K562 (cell line): ENCODE results near the gene SMAD5. TPM values are rescaled to one million over a fixed set of nuclear protein-coding genes. Genes with fewer than 3 reads are reported as not detected.

Source experiments
- ATAC-seq: fragments of 200-7000 bp; cut with Tn5 transposase; 3 replicates; pipeline ENCODE4 v1.9.1; 2020; ENCODE audit warnings: moderate library complexity
- BruUV-seq: library from RNA; stranded (reverse); fragments of 400-500 nt; replicated peaks from 2 replicates; lab custom pipeline; 2021; lab: Mats Ljungman, UMichigan
- CTCF ChIA-PET: fragments of 300-600 bp; formaldehyde crosslinking; extraction: SDS; loops from one replicate; lab custom pipeline; 2021; ENCODE audit warnings: low intra/inter-chr PET ratio; lab: Yijun Ruan, JAX
- POLR2A ChIA-PET: fragments of 300-600, 350-650 bp; sonication (Branson Sonifier 250); formaldehyde crosslinking; extraction: SDS; loops from one replicate; lab custom pipeline; 2021; ENCODE audit warnings: antibody characterized with exemption, inconsistent platforms; lab: Yijun Ruan, JAX
- DNase-seq, 4 experiments: peaks; one replicate each; pipeline versions ENCODE4 v3.0.0 to v3.0.0-alpha.2; 2011 to 2018; ENCODE audit warnings: low spot score in 3 of 4, mixed read lengths in 3 of 4; ENCODE audit errors: extremely low read depth in 1 of 4
- FAIRE-seq: peaks from 2 replicates; lab custom pipeline; 2011; peaks lifted over from hg19 to GRCh38; lab: Jason Lieb, UNC
- H2AFZ ChIP-seq: 2 replicates; pipeline ENCODE4 v1.6.0; 2011; ENCODE audit warnings: low read depth, low read length, control low read depth, inconsistent platforms
- H3K27ac ChIP-seq: fragments of 200-600 bp; 3 replicates; pipeline ENCODE4 v1.8.0; 2011; ENCODE audit warnings: low read depth, mild to moderate bottlenecking, control low read depth, inconsistent platforms, low read length, moderate library complexity, mixed read lengths; ENCODE audit errors: extremely low read depth
- H3K27me3 ChIP-seq, 2 experiments: fragments of 300-600 bp in 1 of 2; 2 replicates in 1 of 2; 3 replicates in 1 of 2; pipeline versions ENCODE4 v1.6.0 to v1.8.0; 2011; ENCODE audit warnings: inconsistent platforms in 2 of 2, low read length in 2 of 2, mild to moderate bottlenecking in 1 of 2, mixed read lengths in 1 of 2, moderate library complexity in 1 of 2; ENCODE audit not compliant: control insufficient read depth in 2 of 2, insufficient read depth in 2 of 2
- H3K36me3 ChIP-seq: fragments of 300-600 bp; 3 replicates; pipeline ENCODE4 v1.8.0; 2011; ENCODE audit warnings: mild to moderate bottlenecking, low read length, inconsistent platforms; ENCODE audit not compliant: control insufficient read depth, insufficient read depth
- H3K4me1 ChIP-seq, 2 experiments: fragments of 200-600 bp in 1 of 2; replicated peaks in 1 of 2; 2 replicates in 1 of 2; 3 replicates in 1 of 2; pipeline versions ENCODE4 v1.5.1 to v1.8.0; 2011; ENCODE audit warnings: inconsistent platforms in 2 of 2, low read length in 2 of 2, mild to moderate bottlenecking in 1 of 2, mixed read lengths in 1 of 2, moderate library complexity in 1 of 2; ENCODE audit not compliant: control insufficient read depth in 2 of 2, insufficient read depth in 2 of 2
- H3K4me2 ChIP-seq: 2 replicates; pipeline ENCODE4 v1.6.1; 2011; ENCODE audit warnings: low read length, control low read depth, inconsistent platforms, mixed read lengths; ENCODE audit not compliant: insufficient read depth
- H3K4me3 ChIP-seq: fragments of 200-600 bp; sonication (generic), shearing (Covaris generic); 2 replicates; pipeline ENCODE4 v1.5.1; 2016; ENCODE audit warnings: control low read depth, inconsistent platforms
- H3K79me2 ChIP-seq: fragments of 200-600 bp; 3 replicates; pipeline ENCODE4 v1.8.0; 2011; ENCODE audit warnings: low read length, inconsistent platforms; ENCODE audit not compliant: control insufficient read depth, insufficient read depth
- H3K9ac ChIP-seq, 2 experiments: 2 replicates each; pipeline versions ENCODE4 v1.6.0 to v1.6.1; 2011; ENCODE audit warnings: low read depth in 2 of 2, low read length in 2 of 2, control low read depth in 1 of 2, inconsistent platforms in 1 of 2, mild to moderate bottlenecking in 1 of 2, mixed read lengths in 1 of 2; ENCODE audit not compliant: insufficient read depth in 1 of 2
- H3K9me1 ChIP-seq: one replicate; pipeline ENCODE4 v1.6.0; 2011; ENCODE audit warnings: inconsistent platforms, mild to moderate bottlenecking, low read length, moderate library complexity; ENCODE audit not compliant: control insufficient read depth, insufficient read depth
- H3K9me3 ChIP-seq: replicated peaks from 2 replicates; pipeline ENCODE4 v1.5.1; 2011; ENCODE audit warnings: low read depth, low read length, inconsistent platforms; ENCODE audit not compliant: control insufficient read depth, insufficient read depth
- H4K20me1 ChIP-seq: replicated peaks from 2 replicates; pipeline ENCODE4 v1.6.1; 2011; ENCODE audit warnings: low read length, inconsistent platforms, mixed read lengths; ENCODE audit not compliant: control insufficient read depth, insufficient read depth
- CEBPG ChIP-seq, 3 experiments: fragments of 200-800 bp in 1 of 3; sonication (Bioruptor generic) in 1 of 3; sonication (generic) in 1 of 3; formaldehyde crosslinking in 1 of 3; IDR thresholded peaks in 2 of 3; conservative IDR thresholded peaks in 1 of 3; 2 replicates each; pipeline versions ENCODE4 v1.6.1 to v1.8.0; 2016 to 2022; ENCODE audit warnings: missing compliant biosample characterization in 2 of 3, missing genetic modification characterization in 2 of 3, mild to moderate bottlenecking in 1 of 3, missing genetic modification reagents in 1 of 3
- ETV6 ChIP-seq, 3 experiments: fragments of 150-350 bp in 1 of 3; sonication (generic) in 1 of 3; formaldehyde crosslinking in 1 of 3; IDR thresholded peaks; 2 replicates each; pipeline versions ENCODE4 v1.6.1 to v1.8.0; 2014 to 2022; ENCODE audit warnings: borderline replicate concordance in 2 of 3, low read depth in 2 of 3, antibody characterized with exemption in 1 of 3, low read length in 1 of 3, mild to moderate bottlenecking in 1 of 3, missing genetic modification reagents in 1 of 3
- NCOR1 ChIP-seq: fragments of 450-650 bp; IDR thresholded peaks from 2 replicates; pipeline ENCODE4 v1.6.1; 2016; ENCODE audit warnings: mild to moderate bottlenecking, moderate library complexity
- RFX1 ChIP-seq: fragments of 450-650 bp; IDR thresholded peaks from 2 replicates; pipeline ENCODE4 v1.6.1; 2016; ENCODE audit warnings: mild to moderate bottlenecking, moderate library complexity
- SMARCA4 ChIP-seq: fragments of 450-650 bp; IDR thresholded peaks from 2 replicates; pipeline ENCODE4 v1.6.1; 2016
- SREBF1 ChIP-seq: fragments of 150-350 bp; IDR thresholded peaks from 2 replicates; pipeline ENCODE4 v1.6.1; 2014; ENCODE audit warnings: antibody characterized with exemption, low read depth, low read length, borderline replicate concordance
- ZBTB26 ChIP-seq: fragments of 450-650 bp; formaldehyde crosslinking; IDR thresholded peaks from 2 replicates; pipeline ENCODE4 v1.4.0; 2022; ENCODE audit warnings: missing genetic modification characterization
- ZFP1 ChIP-seq: fragments of 450-650 bp; formaldehyde crosslinking; IDR thresholded peaks from 2 replicates; pipeline ENCODE4 v1.4.0; 2020; ENCODE audit warnings: mild to moderate bottlenecking, mixed read lengths
- whole genome bisulfite sequencing: fragments of 100-300 bp; shearing (Covaris generic); methylation state at CpG from one replicate; pipeline ENCODE4 v1.1.6; 2016; ENCODE audit warnings: low coverage, mixed read lengths; ENCODE audit not compliant: insufficient coverage; ENCODE audit errors: missing lambda C conversion rate; 5-methylcytosine and 5-hydroxymethylcytosine counted together
- in situ Hi-C: fragments of 300-500 bp; cut with MboI; formaldehyde crosslinking; loops from 4 replicates; pipeline ENCODE4 v1.15.0; 2018; ENCODE audit warnings: inconsistent platforms, mixed read lengths
- intact Hi-C: fragments of 100-400 bp; cut with micrococcal nuclease; formaldehyde crosslinking; loops from 2 replicates; pipeline ENCODE4 v1.14.2; 2022
- polyA plus RNA-seq, 8 experiments: library from polyadenylated mRNA; depleted of rRNA in 4 of 8; stranded (reverse) in 5 of 8; unstranded in 3 of 8; fragments of >200 nt; fragmentation: Nextera tagmentation in 2 of 8; fragmentation: Illumina TruSeq in 1 of 8; extraction: Ambion mirVana in 2 of 8; extraction: Trizol in 1 of 8; gene quantifications; 2 replicates each; pipeline versions ENCODE4 v1.2.1 to v1.2.3, GENCODE V29; 2011 to 2014; ENCODE audit warnings: inconsistent platforms in 1 of 8, missing spikeins in 1 of 8
- total RNA-seq, 7 experiments: library from RNA; depleted of rRNA in 6 of 7; stranded (reverse); fragments of >200 nt in 6 of 7; fragmentation: Illumina TruSeq in 2 of 7; extraction: Trizol in 2 of 7; gene quantifications; 2 replicates each; pipeline versions ENCODE4 v1.2.1 to v1.2.3, GENCODE V29; 2011 to 2021; ENCODE audit warnings: low replicate concordance in 1 of 7
- TF ChIP-seq, protein P1 (sequence below), 2 experiments: fragments of 450-650 bp; formaldehyde crosslinking in 1 of 2; IDR thresholded peaks; 2 replicates each; pipeline versions ENCODE4 v1.4.0 to v1.6.1; 2014 to 2020; ENCODE audit warnings: mild to moderate bottlenecking in 2 of 2, borderline replicate concordance in 1 of 2, low read depth in 1 of 2

The SMAD5 gene
- total and polyA plus RNA-seq, 9 of the 15 experiments (the other 6 are each of a cell fraction or from before 2014, with no cell fraction given), result 12.4 to 53.9 (median 20.3) TPM

GRCh38 chr5:136169218-136169617 is 36.6 kb downstream of the SMAD5 start (continued):
- no peak for TF ChIP-seq ZBTB26 (CRISPR knock-in tag)
- TF ChIP-seq RFX1, result no peak
- TF ChIP-seq ZFP1 (CRISPR knock-in tag), result no peak
- TF ChIP-seq SREBF1, result no peak
- TF ChIP-seq SMARCA4, result no peak

DNA sequence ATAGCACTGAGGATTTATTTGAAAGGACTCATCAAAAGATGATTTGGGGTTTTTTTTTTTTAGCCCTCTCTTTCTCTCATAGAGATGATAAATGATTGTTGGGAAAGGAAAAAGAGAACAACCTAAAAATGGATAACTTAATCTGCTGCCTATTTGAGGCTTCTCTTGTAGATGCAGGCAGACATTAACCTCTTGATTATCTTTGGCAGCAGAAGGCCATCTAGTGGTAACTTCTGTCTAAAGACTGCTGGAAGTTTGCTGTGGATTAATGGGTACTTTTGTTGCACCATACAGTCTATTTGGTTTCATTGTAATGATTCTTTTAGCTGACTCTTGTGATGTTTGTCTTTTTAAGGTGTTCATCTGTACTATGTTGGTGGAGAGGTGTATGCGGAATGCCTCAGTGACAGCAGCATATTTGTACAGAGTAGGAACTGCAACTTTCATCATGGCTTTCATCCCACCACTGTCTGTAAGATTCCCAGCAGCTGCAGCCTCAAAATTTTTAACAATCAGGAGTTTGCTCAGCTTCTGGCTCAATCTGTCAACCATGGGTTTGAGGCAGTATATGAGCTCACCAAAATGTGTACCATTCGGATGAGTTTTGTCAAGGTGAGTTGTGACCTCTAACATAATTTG is 41.5 kb downstream of the SMAD5 start:
- Histone ChIP-seq H3K4me3 (no peak overlapping the region), H3K27ac (no peak overlapping the region), H3K9ac (no peak overlapping the region), H3K36me3 (peaks cover 52% of the 10 kb centered on the region), H3K4me1 (0 out of 5 replicates have a peak, but pooled peaks cover 0 to 2% of the 10 kb centered on the region in 2 experiments), H2AFZ (no peak overlapping the region), H3K9me3 (no peaks in the 10 kb centered on the region), H3K79me2 (no peaks in the 10 kb centered on the region; the same call in 2 of the 3 replicates), H3K4me2 (no peak overlapping the region), H4K20me1 (0 out of 2 replicates have a peak, but pooled peaks cover 3% of the 10 kb centered on the region), H3K9me1 (no peaks in the 10 kb centered on the region), H3K27me3 (no peaks in the 10 kb centered on the region)
- BruUV-seq, result no TSS peak
- in situ Hi-C loops, result no loop called here
- DNase-seq (peak; percentile 36 to 71 (median 52)), ATAC-seq (peak; percentile 90), FAIRE-seq (peak; percentile 88)
- ChIA-PET POLR2A (no interaction called here), CTCF (interaction anchor here (0.7 to 1.3 kb wide), 2 partner anchors 15 to 110 kb away, joined by 5 read pairs; no protein-coding TSS in a partner anchor)
- intact Hi-C loops, result loop anchor here (1.0 to 10.0 kb wide), 4 partner anchors 92 to 229 kb away; no protein-coding TSS in a partner anchor
- WGBS, result 89% methylated on average over 2 of the region's 2 CpGs
- TF ChIP-seq CEBPG (CRISPR knock-in tag; IDR thresholded peaks at IDR 0.05) (no peak), CEBPG (tag; conservative IDR thresholded peaks at IDR 0.05 in 1 of 2, IDR thresholded peaks at IDR 0.05 in 1 of 2) (0 out of 4 replicates have a peak, but pooled peaks of 1 of the 2 experiments have one; percentile 15), ETV6 (IDR thresholded peaks at IDR 0.05; ENCODE audit: borderline replicate concordance in 1 of 2, low read depth in 2 of 2, low read length in 1 of 2) (no peak), ETV6 (CRISPR knock-in tag; IDR thresholded peaks at IDR 0.05; ENCODE audit: borderline replicate concordance) (no peak), NCOR1 (peak; percentile 58)
- TF ChIP-seq, protein P1, sequence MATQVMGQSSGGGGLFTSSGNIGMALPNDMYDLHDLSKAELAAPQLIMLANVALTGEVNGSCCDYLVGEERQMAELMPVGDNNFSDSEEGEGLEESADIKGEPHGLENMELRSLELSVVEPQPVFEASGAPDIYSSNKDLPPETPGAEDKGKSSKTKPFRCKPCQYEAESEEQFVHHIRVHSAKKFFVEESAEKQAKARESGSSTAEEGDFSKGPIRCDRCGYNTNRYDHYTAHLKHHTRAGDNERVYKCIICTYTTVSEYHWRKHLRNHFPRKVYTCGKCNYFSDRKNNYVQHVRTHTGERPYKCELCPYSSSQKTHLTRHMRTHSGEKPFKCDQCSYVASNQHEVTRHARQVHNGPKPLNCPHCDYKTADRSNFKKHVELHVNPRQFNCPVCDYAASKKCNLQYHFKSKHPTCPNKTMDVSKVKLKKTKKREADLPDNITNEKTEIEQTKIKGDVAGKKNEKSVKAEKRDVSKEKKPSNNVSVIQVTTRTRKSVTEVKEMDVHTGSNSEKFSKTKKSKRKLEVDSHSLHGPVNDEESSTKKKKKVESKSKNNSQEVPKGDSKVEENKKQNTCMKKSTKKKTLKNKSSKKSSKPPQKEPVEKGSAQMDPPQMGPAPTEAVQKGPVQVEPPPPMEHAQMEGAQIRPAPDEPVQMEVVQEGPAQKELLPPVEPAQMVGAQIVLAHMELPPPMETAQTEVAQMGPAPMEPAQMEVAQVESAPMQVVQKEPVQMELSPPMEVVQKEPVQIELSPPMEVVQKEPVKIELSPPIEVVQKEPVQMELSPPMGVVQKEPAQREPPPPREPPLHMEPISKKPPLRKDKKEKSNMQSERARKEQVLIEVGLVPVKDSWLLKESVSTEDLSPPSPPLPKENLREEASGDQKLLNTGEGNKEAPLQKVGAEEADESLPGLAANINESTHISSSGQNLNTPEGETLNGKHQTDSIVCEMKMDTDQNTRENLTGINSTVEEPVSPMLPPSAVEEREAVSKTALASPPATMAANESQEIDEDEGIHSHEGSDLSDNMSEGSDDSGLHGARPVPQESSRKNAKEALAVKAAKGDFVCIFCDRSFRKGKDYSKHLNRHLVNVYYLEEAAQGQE (IDR thresholded peaks at IDR 0.05; ENCODE audit: borderline replicate concordance), result peak; percentile 77
- TF ChIP-seq, protein P1 (CRISPR knock-in tag; IDR thresholded peaks at IDR 0.05; ENCODE audit: low read depth), result no peak
